Renal cortex interstitium (tissue), 11 donors: Measurements from ENCODE around the gene TBC1D4. TPM values are rescaled to one million over a fixed set of nuclear protein-coding genes. Genes with fewer than 3 reads are reported as not detected.
"Not testable (repeated sequence)": the region's sequence is repeated elsewhere in the genome, so short reads cannot be mapped to it uniquely, and the experiment has no call there.

Source experiments
- DNase-seq, 11 donors: peaks; one replicate each; pipeline ENCODE4 v3.0.0-alpha.2; 2013; ENCODE audit warnings: low read depth in 9 of 11, low spot score in 4 of 11; ENCODE audit errors: extremely low read depth in 1 of 11
- polyA plus RNA-seq, 3 donors: library from polyadenylated mRNA; unstranded; fragments of 120-200 nt; gene quantifications; one replicate each; pipeline ENCODE4 v1.2.1, GENCODE V29; 2013; ENCODE audit not compliant: insufficient read length in 3 of 3

TBC1D4 gene
- polyA plus RNA-seq, 3 donors = 45.6 to 59.9 (median 47.5) TPM

DNA sequence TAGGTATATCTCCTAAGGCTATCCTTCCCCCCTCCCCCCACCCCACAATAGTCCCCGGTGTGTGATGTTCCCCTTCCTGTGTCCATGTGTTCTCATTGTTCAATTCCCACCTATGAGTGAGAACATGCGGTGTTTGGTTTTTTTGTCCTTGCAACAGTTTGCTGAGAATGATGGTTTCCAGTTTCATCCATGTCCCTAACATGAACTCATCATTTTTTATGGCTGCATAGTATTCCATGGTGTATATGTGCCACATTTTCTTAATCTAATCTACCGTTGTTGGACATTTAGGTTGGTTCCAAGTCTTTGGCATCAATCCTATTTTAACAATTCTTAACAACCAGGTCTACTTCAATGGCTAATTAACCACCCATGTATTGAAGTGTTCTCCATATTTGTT, 130.4 kb downstream of the TBC1D4 start:
- not testable (repeated sequence) for DNase-seq

DNA sequence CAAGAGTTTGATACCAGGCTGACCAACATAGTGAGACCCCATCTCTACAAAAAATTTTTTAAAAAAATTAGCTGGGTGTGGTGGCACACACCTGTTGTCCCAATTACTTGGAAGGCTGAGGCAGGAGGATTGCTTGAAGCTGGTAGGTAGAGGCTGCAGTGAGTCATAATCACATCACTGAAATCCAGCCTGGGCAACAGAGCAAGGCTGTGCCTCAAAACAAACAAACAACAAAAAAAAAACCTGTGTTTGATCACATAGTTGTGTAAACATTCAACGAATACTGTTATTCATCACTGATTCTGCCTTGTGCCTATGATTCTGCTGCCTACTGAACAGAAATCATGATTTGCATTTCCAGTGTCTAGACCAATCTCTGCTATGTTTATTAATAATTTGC, 134.0 kb downstream of the TBC1D4 start:
- DNase-seq = no peak

- DNase-seq = no peak
Measured at GRCh38 chr13:75347457-75347856, 134.5 kb downstream of the TBC1D4 start.

DNA sequence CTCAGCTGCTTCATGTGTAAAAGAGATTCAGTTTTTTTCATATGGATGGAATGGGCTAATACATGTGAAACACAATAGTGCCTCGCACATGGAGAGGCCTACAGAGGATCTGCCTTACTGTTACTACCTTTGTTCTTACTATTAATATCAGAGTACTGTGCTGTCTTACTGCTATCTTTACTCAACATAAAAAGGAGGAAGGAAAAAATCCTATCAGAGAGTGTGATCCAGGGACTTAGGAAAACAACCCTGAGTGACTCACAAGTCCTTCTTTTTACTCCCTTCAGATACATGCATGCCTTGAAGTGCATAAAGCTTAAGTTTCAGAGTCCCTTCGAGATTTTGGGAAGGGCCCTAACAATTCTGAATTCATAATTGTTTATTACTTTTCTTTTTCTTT, 136.8 kb downstream of the TBC1D4 start:
- no peak for DNase-seq

DNA sequence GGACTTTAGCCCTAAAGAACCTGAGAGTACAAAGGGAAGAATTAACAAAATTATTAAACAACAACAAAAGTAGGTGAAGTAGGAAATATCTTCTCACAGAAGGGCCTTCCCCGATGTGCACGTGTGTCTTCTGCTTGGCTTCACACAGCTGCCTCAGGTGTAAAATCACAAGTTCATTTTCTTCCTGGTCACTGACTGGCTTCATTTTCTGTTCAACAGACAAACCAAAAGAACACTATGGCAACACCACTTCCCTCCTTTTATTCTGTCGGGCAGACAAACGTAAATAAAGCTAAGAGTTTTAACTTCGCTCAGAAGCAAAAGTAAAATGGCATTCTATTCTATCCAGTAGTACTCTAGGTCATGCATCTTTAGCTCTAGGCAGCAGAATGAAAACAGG, 140.9 kb downstream of the TBC1D4 start:
- DNase-seq = no peak

DNA sequence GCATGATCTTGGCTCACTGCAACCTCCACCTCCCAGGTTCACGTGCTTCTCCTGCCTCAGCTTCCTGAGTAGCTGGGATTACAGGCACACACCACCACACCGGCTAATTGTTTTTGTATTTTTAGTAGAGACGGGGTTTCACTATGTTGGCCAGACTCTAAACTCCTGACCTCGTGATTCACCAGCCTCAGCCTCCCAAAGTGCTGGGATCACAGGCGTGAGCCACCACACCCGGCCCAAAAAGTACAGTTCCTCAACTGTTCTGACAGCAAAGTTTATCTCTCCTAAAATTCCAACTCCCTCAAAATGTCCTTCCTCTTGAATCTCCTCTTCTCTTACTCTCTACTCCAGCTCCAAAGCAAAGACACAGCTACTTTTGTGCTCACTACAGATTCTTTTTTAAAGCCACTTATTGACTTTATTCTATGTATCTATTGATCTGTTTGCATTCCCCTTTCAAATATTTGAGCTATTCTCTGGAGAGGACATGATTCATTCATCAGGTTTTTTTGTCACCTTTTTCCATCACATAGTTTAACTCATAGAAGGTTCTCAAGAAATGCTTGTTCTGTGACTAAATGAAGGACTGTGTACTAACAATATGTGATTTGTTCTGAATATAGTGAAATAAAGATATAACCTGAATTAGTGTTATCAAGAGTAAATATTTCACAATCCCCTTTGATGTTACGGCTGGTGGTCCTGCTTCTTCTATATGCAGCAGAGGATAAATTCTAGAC, 142.2 kb downstream of the TBC1D4 start:
- DNase-seq = no peak

- no peak for DNase-seq
Measured at GRCh38 chr13:75334634-75335447, 147.1 kb downstream of the TBC1D4 start.

- DNase-seq = no peak
Measured at GRCh38 chr13:75333103-75333502, 148.9 kb downstream of the TBC1D4 start.

DNA sequence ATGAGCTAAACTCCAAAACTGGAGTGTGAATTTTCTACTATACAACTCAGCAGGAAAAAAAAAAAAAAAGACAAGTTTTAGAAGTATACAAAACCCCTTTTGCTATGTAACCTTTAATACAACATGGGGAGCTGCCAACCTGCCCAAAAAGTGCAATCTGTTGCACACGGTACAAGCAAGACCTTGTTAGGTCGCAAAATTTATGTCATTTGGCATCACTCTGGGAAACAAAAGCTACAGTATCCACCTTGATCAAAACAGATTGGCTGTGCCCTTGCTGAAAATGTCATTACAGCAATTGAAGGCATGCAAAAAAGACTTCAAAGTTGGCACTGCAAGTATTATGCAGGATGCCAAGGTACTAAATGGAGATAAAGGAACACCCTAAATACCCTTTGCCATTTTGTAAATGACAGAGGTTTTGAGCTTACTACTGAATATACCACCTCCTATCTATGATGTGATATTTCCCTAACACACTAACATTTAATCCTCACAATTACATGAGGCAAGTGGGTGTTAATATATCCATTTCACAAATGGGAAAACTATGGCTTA, 150.1 kb downstream of the TBC1D4 start:
- no peak for DNase-seq

GRCh38 chr13:75330770-75331169, 151.2 kb downstream of the TBC1D4 start:
- DNase-seq = no peak

DNA sequence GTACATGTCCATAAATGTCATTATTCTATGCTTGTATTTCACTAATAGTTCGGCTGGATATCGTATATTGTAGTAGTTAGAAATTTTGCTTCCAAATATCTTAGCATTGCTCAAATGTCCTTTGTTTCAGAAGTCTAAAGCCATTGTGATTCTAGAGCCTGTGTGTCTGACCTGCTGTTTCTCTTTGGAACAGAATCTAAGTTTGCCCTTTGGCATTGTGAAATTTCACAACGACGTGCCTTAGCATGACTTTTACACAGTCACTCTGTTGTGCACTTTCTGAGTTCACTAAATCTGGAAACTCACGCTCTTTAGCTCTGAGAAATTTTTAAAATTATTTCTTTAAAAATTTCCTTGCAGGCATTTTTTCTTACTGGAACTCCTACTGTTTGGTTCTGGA, 152.2 kb downstream of the TBC1D4 start:
- DNase-seq = no peak

GRCh38 chr13:75329097-75329496, 152.9 kb downstream of the TBC1D4 start:
- DNase-seq = no peak

DNA sequence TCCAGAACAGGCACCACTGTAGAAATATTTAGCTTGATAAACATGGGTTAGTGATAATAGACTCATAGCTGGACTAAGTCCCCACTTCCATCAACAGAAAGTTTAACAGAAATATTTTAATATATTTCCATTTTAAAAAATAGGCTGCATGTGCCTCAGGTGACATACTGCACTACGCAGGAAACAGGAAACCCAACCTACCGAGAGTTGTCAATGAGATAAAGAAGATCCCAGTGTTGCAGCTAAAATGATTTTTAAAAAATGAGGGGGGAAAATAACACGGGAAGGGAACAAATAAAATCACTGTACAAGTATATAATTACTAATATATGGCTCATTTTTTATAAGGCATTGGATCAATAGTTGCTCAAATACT, 154.8 kb downstream of the TBC1D4 start:
- no peak for DNase-seq

GRCh38 chr13:75326173-75327134, 155.5 kb downstream of the TBC1D4 start:
- DNase-seq = peak in 2 of 11 donors; percentile 7 to 9

GRCh38 chr13:75325711-75326110, 156.3 kb downstream of the TBC1D4 start:
- DNase-seq = no peak

DNA sequence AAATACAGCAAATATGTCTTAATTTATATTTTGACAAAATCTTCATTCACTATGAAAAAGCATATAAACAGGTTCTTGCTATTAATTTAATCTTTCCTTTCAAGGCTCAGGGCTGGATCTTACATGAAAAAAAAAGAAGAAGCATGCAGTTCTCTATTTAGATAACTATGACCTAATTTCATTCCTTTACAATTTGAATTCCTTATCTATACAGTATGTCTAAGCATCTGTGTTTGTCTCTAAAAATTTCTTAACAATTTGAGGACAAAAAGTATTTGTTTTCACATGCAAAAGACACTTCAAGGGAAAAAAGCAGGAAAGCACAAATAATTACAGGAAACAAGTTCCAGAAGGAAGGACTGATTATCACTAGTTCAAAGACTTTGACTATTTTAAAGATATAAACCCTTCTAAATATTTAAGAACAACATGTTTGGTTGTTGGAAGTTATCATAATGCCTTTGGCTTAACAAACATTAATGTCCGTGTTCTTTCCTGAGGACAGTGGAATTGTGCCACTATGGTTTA, 157.5 kb downstream of the TBC1D4 start:
- no peak for DNase-seq

- no peak for DNase-seq
Measured at GRCh38 chr13:75321084-75321483, 160.9 kb downstream of the TBC1D4 start.

DNA sequence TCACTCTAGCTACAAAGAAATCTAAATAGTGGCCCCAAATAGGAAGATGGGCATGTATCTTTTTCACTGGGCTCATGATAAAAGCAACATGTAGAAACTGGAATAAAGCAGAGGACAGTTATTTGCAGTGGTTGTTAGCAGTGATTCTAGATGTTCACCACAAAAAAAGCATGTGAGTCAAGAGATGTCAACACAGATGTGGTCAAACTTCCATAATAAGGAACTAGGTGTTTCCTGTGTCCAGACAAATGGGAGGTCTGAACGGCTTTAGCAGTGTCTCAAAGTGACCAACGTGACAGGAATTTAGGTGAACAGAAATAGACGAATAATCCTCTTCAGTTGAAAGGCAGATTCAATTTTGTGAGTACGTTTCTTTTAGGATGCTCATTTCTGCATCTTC, 162.7 kb downstream of the TBC1D4 start:
- no peak for DNase-seq
